Nephron progenitor cell (in vitro differentiated cells): Measurements from ENCODE around the gene FIGNL2.
A peak's percentile ranks its signal among the peaks of the same experiment; 100 is the strongest.

Experiments
- DNase-seq: peaks from one replicate; pipeline ENCODE4 v3.0.0; 2021
- H3K27ac Mint-ChIP-seq: 2 replicates; pipeline ENCODE4 v1.8.0; 2021; ENCODE audit warnings: mild to moderate bottlenecking, moderate library complexity, mixed read lengths
- H3K27me3 Mint-ChIP-seq: 2 replicates; pipeline ENCODE4 v1.8.0; 2021; ENCODE audit warnings: mild to moderate bottlenecking, low read depth, mixed read lengths; ENCODE audit not compliant: poor library complexity
- H3K36me3 Mint-ChIP-seq: 2 replicates; pipeline ENCODE4 v1.8.0; 2021; ENCODE audit warnings: low read depth, mixed read lengths
- H3K4me1 Mint-ChIP-seq: 2 replicates; pipeline ENCODE4 v1.8.0; 2021; ENCODE audit warnings: mixed read lengths
- H3K4me3 Mint-ChIP-seq: 2 replicates; pipeline ENCODE4 v1.8.0; 2021; ENCODE audit warnings: mild to moderate bottlenecking, moderate library complexity, mixed read lengths
- H3K9me3 Mint-ChIP-seq: 2 replicates; pipeline ENCODE4 v1.8.0; 2021; ENCODE audit warnings: mild to moderate bottlenecking, moderate library complexity, mixed read lengths
- CTCF ChIP-seq: fragments of 200-600 bp; sonication (generic); IDR thresholded peaks from 2 replicates; pipeline ENCODE4 v1.5.0; 2021; ENCODE audit warnings: antibody characterized with exemption

Gene FIGNL2

GRCh38 chr12:51817027-51817953 lies 31.2 kb downstream of the FIGNL2 start:
- no peak overlapping the region for H3K27ac Mint-ChIP-seq
- peaks cover 45% of the 10 kb centered on the region for H3K4me1 Mint-ChIP-seq
- TF ChIP-seq CTCF: no peak
- H3K27me3 Mint-ChIP-seq: peaks cover 32% of the 10 kb centered on the region
- no peak overlapping the region for H3K4me3 Mint-ChIP-seq
- no peaks in the 10 kb centered on the region for H3K9me3 Mint-ChIP-seq
- no peak for DNase-seq
- peaks cover 15% of the 10 kb centered on the region for H3K36me3 Mint-ChIP-seq

- no peak for TF ChIP-seq CTCF
- Mint-ChIP-seq H3K4me3 (peak overlapping the region; percentile 81), H3K9me3 (no peaks in the 10 kb centered on the region), H3K27ac (peak overlapping the region; percentile 40), H3K4me1 (peaks cover 57% of the 10 kb centered on the region), H3K27me3 (peaks cover 29% of the 10 kb centered on the region), H3K36me3 (peaks cover 11% of the 10 kb centered on the region)
- DNase-seq: no peak
Observed at GRCh38 chr12:51815571-51815970, 32.9 kb downstream of the FIGNL2 start.

- Mint-ChIP-seq H3K9me3 (no peaks in the 10 kb centered on the region), H3K27ac (no peak overlapping the region), H3K4me1 (peaks cover 48% of the 10 kb centered on the region), H3K27me3 (peaks cover 25% of the 10 kb centered on the region), H3K4me3 (peak overlapping the region; percentile 81), H3K36me3 (peaks cover 11% of the 10 kb centered on the region)
- DNase-seq: peak; percentile 85
- no peak for TF ChIP-seq CTCF
Observed at GRCh38 chr12:51814311-51815088, 34.0 kb downstream of the FIGNL2 start.

GRCh38 chr12:51813931-51814310 lies 34.6 kb downstream of the FIGNL2 start:
- H3K9me3 Mint-ChIP-seq: no peaks in the 10 kb centered on the region
- peaks cover 25% of the 10 kb centered on the region for H3K27me3 Mint-ChIP-seq
- TF ChIP-seq CTCF: no peak
- peaks cover 11% of the 10 kb centered on the region for H3K36me3 Mint-ChIP-seq
- H3K4me1 Mint-ChIP-seq: peaks cover 47% of the 10 kb centered on the region
- DNase-seq: no peak
- no peak overlapping the region for H3K27ac Mint-ChIP-seq
- H3K4me3 Mint-ChIP-seq: peak overlapping the region; percentile 42

- H3K36me3 Mint-ChIP-seq: peaks cover 11% of the 10 kb centered on the region
- peaks cover 40% of the 10 kb centered on the region for H3K4me1 Mint-ChIP-seq
- no peaks in the 10 kb centered on the region for H3K9me3 Mint-ChIP-seq
- DNase-seq: no peak
- no peak overlapping the region for H3K27ac Mint-ChIP-seq
- H3K27me3 Mint-ChIP-seq: peaks cover 25% of the 10 kb centered on the region
- TF ChIP-seq CTCF: no peak
- peak overlapping the region; percentile 56 for H3K4me3 Mint-ChIP-seq
Observed at GRCh38 chr12:51812871-51813270, 35.6 kb downstream of the FIGNL2 start.
